Measurements from ENCODE around the gene PALD1. TPM values are rescaled to one million over a fixed set of nuclear protein-coding genes. Genes with fewer than 3 reads are reported as not detected.
A peak's percentile ranks its signal among the peaks of the same experiment; 100 is the strongest.

The PALD1 gene
- total RNA-seq, 1 donor from 2014 or later = 6.9 TPM

DNA sequence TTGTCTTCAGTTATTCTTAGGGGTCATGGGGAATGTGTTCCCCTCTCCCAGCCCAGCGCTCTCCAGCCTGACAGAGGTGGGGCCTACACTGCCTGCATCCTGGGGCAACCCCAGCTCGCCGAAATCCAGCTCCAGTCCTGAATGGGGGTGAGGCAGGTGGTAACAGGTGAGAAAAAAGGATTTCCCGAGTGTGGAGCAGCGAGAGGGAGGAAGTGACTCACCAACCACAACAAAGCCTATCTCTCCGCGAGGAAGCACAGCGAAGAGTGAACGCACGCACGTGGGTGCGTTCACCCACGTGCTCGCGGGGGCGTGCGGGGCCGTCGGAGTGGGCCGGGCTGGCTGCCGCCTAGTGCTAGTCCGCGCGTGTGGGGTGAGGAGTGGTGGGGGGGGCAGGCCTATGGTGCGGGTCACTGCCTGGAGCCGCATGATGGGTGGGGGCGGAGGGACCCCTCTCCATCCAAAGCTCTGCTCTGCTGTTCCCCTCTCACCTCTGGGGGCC, 855 bp upstream of the PALD1 start:
- H3K9me3 ChIP-seq = no peaks in the 10 kb centered on the region
- no peaks in the 10 kb centered on the region for H3K36me3 ChIP-seq
- intact Hi-C loops (cut with DNase I) = no loop called here
- no peak for DNase-seq (ENCODE audit: extremely low spot score in 2 of 2)
- TF ChIP-seq POLR2AphosphoS5 (IDR thresholded peaks at IDR 0.05; ENCODE audit: insufficient read depth in 1 of 2, low read depth in 1 of 2) = no peak
- TF ChIP-seq POLR2A (IDR thresholded peaks at IDR 0.05) = no peak
- TF ChIP-seq, protein P1, sequence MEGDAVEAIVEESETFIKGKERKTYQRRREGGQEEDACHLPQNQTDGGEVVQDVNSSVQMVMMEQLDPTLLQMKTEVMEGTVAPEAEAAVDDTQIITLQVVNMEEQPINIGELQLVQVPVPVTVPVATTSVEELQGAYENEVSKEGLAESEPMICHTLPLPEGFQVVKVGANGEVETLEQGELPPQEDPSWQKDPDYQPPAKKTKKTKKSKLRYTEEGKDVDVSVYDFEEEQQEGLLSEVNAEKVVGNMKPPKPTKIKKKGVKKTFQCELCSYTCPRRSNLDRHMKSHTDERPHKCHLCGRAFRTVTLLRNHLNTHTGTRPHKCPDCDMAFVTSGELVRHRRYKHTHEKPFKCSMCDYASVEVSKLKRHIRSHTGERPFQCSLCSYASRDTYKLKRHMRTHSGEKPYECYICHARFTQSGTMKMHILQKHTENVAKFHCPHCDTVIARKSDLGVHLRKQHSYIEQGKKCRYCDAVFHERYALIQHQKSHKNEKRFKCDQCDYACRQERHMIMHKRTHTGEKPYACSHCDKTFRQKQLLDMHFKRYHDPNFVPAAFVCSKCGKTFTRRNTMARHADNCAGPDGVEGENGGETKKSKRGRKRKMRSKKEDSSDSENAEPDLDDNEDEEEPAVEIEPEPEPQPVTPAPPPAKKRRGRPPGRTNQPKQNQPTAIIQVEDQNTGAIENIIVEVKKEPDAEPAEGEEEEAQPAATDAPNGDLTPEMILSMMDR (IDR thresholded peaks at IDR 0.05) = no peak
- peak overlapping the region; percentile 53 for H3K27ac ChIP-seq
- no peaks in the 10 kb centered on the region for H3K27me3 ChIP-seq
- peak overlapping the region; percentile 56 to 73 for H3K4me3 ChIP-seq
- peaks cover 31% of the 10 kb centered on the region for H3K4me1 ChIP-seq

DNA sequence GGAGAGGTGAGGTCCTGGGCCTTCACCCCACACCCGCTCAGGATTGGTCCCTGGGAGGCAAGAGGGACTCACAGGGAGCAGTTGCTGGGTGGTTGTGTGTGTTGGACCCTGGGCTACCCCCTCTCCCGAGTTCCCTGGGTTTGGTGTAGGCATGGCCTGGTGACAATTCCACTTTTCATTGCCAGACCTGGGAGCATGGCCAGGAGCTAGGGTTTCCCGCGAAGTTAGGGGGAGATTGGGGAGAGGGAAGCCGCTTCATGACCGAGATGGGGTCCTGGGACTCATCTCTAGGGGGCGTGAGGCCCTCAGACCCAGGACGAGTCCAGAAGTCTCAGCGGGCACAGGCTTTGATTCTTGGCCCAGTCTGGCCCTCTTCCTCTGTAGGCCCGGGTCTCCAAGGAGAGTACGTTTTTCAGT, 606 bp downstream of the PALD1 start:
- Histone ChIP-seq H3K36me3 (no peaks in the 10 kb centered on the region), H3K4me1 (peaks cover 38% of the 10 kb centered on the region), H3K9me3 (no peaks in the 10 kb centered on the region), H3K4me3 (peak overlapping the region; percentile 56 to 73), H3K27ac (peak overlapping the region; percentile 59), H3K27me3 (no peaks in the 10 kb centered on the region)
- TF ChIP-seq, protein P1 (IDR thresholded peaks at IDR 0.05) = no peak
- no peak for TF ChIP-seq POLR2A (IDR thresholded peaks at IDR 0.05)
- TF ChIP-seq POLR2AphosphoS5 (IDR thresholded peaks at IDR 0.05; ENCODE audit: insufficient read depth in 1 of 2, low read depth in 1 of 2) = no peak
- no peak for DNase-seq (ENCODE audit: extremely low spot score in 2 of 2)
- intact Hi-C loops (cut with DNase I) = no loop called here

DNA sequence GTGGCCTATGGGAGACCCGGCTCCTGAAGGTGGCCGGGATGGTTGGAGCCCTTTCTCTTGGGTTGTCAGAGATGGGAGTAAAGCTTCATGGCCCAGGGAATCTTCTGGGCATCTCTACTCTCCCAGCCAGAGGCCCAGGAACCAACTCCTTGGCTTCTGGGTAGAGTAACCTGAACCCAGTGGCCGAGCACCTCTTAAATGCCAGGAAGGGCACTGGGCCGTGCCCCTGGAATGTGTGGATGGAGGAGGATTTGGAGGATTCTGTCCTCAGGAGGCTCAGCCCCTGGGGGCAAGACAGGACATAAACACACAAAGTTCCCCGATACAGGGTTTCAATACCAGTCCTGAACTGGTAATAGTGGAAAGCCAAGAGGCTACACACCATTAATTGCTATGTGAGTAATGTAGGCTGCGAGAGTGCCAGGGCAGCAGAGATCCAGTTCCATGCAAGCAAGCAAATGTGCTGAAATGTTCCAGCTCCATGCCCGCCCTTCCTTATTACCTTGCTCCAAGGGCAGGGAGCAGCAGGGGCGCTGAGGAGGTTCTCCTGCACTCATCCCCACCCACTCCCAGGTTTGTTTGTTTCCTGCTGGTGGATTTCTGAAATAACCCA, 1.2 kb downstream of the PALD1 start:
- peak overlapping the region in 1 of 2 donors; percentile 56 for H3K4me3 ChIP-seq
- no peak overlapping the region for H3K27ac ChIP-seq
- no peaks in the 10 kb centered on the region for H3K36me3 ChIP-seq
- no peaks in the 10 kb centered on the region for H3K9me3 ChIP-seq
- peaks cover 38% of the 10 kb centered on the region for H3K4me1 ChIP-seq
- no peak for TF ChIP-seq POLR2A (IDR thresholded peaks at IDR 0.05)
- TF ChIP-seq, protein P1 (IDR thresholded peaks at IDR 0.05) = no peak
- no peak for TF ChIP-seq POLR2AphosphoS5 (IDR thresholded peaks at IDR 0.05; ENCODE audit: insufficient read depth in 1 of 2, low read depth in 1 of 2)
- intact Hi-C loops (cut with DNase I) = no loop called here
- no peak for DNase-seq (ENCODE audit: extremely low spot score in 2 of 2)
- no peaks in the 10 kb centered on the region for H3K27me3 ChIP-seq

DNA sequence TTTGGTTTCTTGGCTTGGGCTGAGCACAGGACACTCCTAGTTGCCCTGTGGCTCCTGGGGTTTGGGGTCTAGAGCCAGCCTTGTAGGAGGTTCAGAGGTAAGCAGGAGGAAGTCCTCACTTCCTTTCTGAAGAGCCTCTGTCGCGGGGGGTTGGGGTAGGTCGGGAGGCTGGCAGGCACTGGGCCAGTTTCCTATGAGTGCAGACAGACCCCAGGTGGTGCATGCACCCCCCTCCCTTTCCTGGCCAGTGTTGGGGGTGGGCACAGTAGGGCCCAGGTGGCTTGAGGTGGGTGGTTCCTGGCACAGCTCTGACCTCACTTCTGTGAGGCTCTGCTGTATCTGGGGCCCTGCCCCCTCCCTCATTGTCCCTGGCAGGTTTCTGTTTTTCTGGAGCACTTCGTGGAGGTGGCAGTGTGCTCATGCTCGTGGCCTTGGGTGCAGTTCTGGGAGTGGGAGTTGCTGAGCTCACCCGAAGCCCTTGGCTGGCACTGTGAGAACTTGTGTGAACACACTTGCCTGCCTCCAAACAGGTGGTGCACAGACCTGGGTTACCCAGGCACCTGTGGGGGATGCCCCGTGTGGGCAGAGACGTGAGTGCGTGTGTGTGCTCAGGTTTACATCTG, 1.8 kb downstream of the PALD1 start:
- Histone ChIP-seq H3K36me3 (no peaks in the 10 kb centered on the region), H3K4me1 (peaks cover 38% of the 10 kb centered on the region), H3K27ac (no peak overlapping the region), H3K4me3 (no peak overlapping the region), H3K27me3 (no peaks in the 10 kb centered on the region), H3K9me3 (no peaks in the 10 kb centered on the region)
- intact Hi-C loops (cut with DNase I) = no loop called here
- DNase-seq (ENCODE audit: extremely low spot score in 2 of 2) = no peak
- TF ChIP-seq POLR2A (IDR thresholded peaks at IDR 0.05) (no peak), POLR2AphosphoS5 (IDR thresholded peaks at IDR 0.05; ENCODE audit: insufficient read depth in 1 of 2, low read depth in 1 of 2) (no peak)
- TF ChIP-seq, protein P1 (IDR thresholded peaks at IDR 0.05) = no peak

DNA sequence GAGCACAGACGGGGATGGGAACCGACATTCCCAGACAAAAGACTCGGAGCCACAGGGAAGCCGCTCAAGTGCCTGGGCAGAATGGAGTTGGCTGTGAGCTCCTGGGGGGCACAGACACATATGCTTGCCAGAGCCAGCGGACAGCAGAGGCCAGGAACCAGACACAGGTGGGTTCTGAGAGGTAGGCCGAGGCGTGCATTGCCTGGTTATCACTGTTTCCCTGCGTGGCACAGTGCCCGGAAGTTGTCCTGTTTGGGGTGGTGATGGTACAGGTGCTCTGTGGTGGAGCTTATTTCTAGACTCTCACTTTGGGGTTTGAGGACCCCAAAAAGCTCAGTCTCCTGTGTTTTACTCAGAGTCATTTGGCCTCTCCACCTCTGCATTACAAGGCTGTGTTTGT, 2.5 kb downstream of the PALD1 start:
- H3K36me3 ChIP-seq = no peaks in the 10 kb centered on the region
- TF ChIP-seq, protein P1 (IDR thresholded peaks at IDR 0.05) = no peak
- TF ChIP-seq POLR2A (IDR thresholded peaks at IDR 0.05) = no peak
- TF ChIP-seq POLR2AphosphoS5 (IDR thresholded peaks at IDR 0.05; ENCODE audit: insufficient read depth in 1 of 2, low read depth in 1 of 2) = no peak
- H3K4me1 ChIP-seq = peaks cover 38% of the 10 kb centered on the region
- no peak overlapping the region for H3K27ac ChIP-seq
- no peaks in the 10 kb centered on the region for H3K9me3 ChIP-seq
- no peaks in the 10 kb centered on the region for H3K27me3 ChIP-seq
- no peak overlapping the region for H3K4me3 ChIP-seq
- intact Hi-C loops (cut with DNase I) = no loop called here
- DNase-seq (ENCODE audit: extremely low spot score in 2 of 2) = no peak
